SK-N-SH treated with all-trans-retinoic acid at 6 μM for 48 hours (cell line): Measurements from ENCODE around the gene ISOC2.

ENCODE experiments used
- ATAC-seq: fragments of 200-7000 bp; cut with Tn5 transposase; 3 replicates; pipeline ENCODE4 v1.9.1; 2020; ENCODE audit warnings: mild to moderate bottlenecking, moderate library complexity
- ARNTL ChIP-seq: fragments of 450-650 bp; formaldehyde crosslinking; IDR thresholded peaks from 2 replicates; pipeline ENCODE4 v1.5.0; 2020; ENCODE audit warnings: low read depth, mild to moderate bottlenecking, moderate library complexity, borderline replicate concordance
- BACH2 ChIP-seq: fragments of 250-450 bp; sonication (Bioruptor Pico); IDR thresholded peaks from 2 replicates; pipeline ENCODE4 v1.9.0; 2021; ENCODE audit warnings: mild to moderate bottlenecking, borderline replicate concordance
- CREB5 ChIP-seq: fragments of 250-450 bp; sonication (Bioruptor Pico); IDR thresholded peaks from 2 replicates; pipeline ENCODE4 v1.5.1; 2020; ENCODE audit warnings: low read depth, mild to moderate bottlenecking, moderate library complexity
- CSDC2 ChIP-seq: fragments of 250-450 bp; sonication (Bioruptor Pico); IDR thresholded peaks from 2 replicates; pipeline ENCODE4 v1.5.0; 2020; ENCODE audit warnings: mild to moderate bottlenecking, moderate library complexity
- ESRRG ChIP-seq: fragments of 250-450 bp; sonication (Bioruptor Pico); IDR thresholded peaks from 2 replicates; pipeline ENCODE4 v1.6.1; 2021; ENCODE audit warnings: mild to moderate bottlenecking
- GLIS3 ChIP-seq: fragments of 250-450 bp; sonication (Bioruptor Pico); IDR thresholded peaks from 2 replicates; pipeline ENCODE4 v1.5.0; 2020; ENCODE audit warnings: mild to moderate bottlenecking, moderate library complexity
- ISL1 ChIP-seq: fragments of 250-450 bp; sonication (Bioruptor Pico); IDR thresholded peaks from 2 replicates; pipeline ENCODE4 v2.1.2; 2022; ENCODE audit warnings: mild to moderate bottlenecking, moderate library complexity
- OSR1 ChIP-seq: fragments of 250-450 bp; sonication (Bioruptor Pico); IDR thresholded peaks from 2 replicates; pipeline ENCODE4 v1.8.0; 2022; ENCODE audit warnings: moderate library complexity, mild to moderate bottlenecking, inconsistent platforms
- POU6F1 ChIP-seq: fragments of 250-450 bp; sonication (Bioruptor Pico); IDR thresholded peaks from 2 replicates; pipeline ENCODE4 v1.8.0; 2021; ENCODE audit warnings: low read depth, mild to moderate bottlenecking, moderate library complexity, borderline replicate concordance
- PPARA ChIP-seq: fragments of 250-450 bp; sonication (Bioruptor Pico); IDR thresholded peaks from 2 replicates; pipeline ENCODE4 v1.5.0; 2020; ENCODE audit warnings: mild to moderate bottlenecking, borderline replicate concordance
- RARB ChIP-seq: fragments of 250-450 bp; sonication (Bioruptor Pico); IDR thresholded peaks from 2 replicates; pipeline ENCODE4 v1.8.0; 2021; ENCODE audit warnings: mild to moderate bottlenecking, moderate library complexity
- SNAI2 ChIP-seq: fragments of 250-450 bp; sonication (Bioruptor Pico); IDR thresholded peaks from 2 replicates; pipeline ENCODE4 v1.5.0; 2020; ENCODE audit warnings: mild to moderate bottlenecking, moderate library complexity
- TOX ChIP-seq: fragments of 250-450 bp; sonication (Bioruptor Pico); IDR thresholded peaks from 2 replicates; pipeline ENCODE4 v1.8.0; 2021; ENCODE audit warnings: mild to moderate bottlenecking, moderate library complexity, borderline replicate concordance
- TSHZ2 ChIP-seq: fragments of 250-450 bp; sonication (Bioruptor Pico); IDR thresholded peaks from 2 replicates; pipeline ENCODE4 v1.5.0; 2020; ENCODE audit warnings: mild to moderate bottlenecking, moderate library complexity
- ZC3H10 ChIP-seq: fragments of 250-450 bp; sonication (Bioruptor Pico); IDR thresholded peaks from 2 replicates; pipeline ENCODE4 v1.5.1; 2021; ENCODE audit warnings: mild to moderate bottlenecking, moderate library complexity
- ZFP3 ChIP-seq: fragments of 250-450 bp; sonication (Bioruptor Pico); IDR thresholded peaks from 2 replicates; pipeline ENCODE4 v1.5.0; 2020; ENCODE audit warnings: mild to moderate bottlenecking, moderate library complexity
- ZFP30 ChIP-seq: fragments of 450-650 bp; formaldehyde crosslinking; IDR thresholded peaks from 2 replicates; pipeline ENCODE4 v1.5.0; 2022; ENCODE audit warnings: mild to moderate bottlenecking, moderate library complexity
- ZNF565 ChIP-seq: fragments of 450-650 bp; formaldehyde crosslinking; conservative IDR thresholded peaks from 2 replicates; pipeline ENCODE4 v1.5.0; 2020; ENCODE audit warnings: low read depth, mild to moderate bottlenecking, moderate library complexity
- ZNF70 ChIP-seq: fragments of 450-650 bp; formaldehyde crosslinking; IDR thresholded peaks from 2 replicates; pipeline ENCODE4 v1.5.0; 2020; ENCODE audit warnings: mild to moderate bottlenecking, moderate library complexity
- TF ChIP-seq, protein P1 (sequence below): fragments of 250-450 bp; sonication (Bioruptor Pico); IDR thresholded peaks from 2 replicates; pipeline ENCODE4 v1.5.1; 2021; ENCODE audit warnings: mild to moderate bottlenecking, moderate library complexity

Gene ISOC2

GRCh38 chr19:55464662-55465054 lies 3.2 kb upstream of the ISOC2 start, which contains the start of gene C19orf85:
C19orf85 (minus strand) TSS chr19:55464751; CDS start chr19:55464554, 197 bp downstream.
- TF ChIP-seq TSHZ2 (CRISPR knock-in tag) (no peak), RARB (CRISPR knock-in tag) (no peak), ZNF565 (CRISPR knock-in tag) (no peak), ZFP30 (no peak), ZNF70 (CRISPR knock-in tag) (no peak), TOX (no peak)
- no peak for ATAC-seq

DNA sequence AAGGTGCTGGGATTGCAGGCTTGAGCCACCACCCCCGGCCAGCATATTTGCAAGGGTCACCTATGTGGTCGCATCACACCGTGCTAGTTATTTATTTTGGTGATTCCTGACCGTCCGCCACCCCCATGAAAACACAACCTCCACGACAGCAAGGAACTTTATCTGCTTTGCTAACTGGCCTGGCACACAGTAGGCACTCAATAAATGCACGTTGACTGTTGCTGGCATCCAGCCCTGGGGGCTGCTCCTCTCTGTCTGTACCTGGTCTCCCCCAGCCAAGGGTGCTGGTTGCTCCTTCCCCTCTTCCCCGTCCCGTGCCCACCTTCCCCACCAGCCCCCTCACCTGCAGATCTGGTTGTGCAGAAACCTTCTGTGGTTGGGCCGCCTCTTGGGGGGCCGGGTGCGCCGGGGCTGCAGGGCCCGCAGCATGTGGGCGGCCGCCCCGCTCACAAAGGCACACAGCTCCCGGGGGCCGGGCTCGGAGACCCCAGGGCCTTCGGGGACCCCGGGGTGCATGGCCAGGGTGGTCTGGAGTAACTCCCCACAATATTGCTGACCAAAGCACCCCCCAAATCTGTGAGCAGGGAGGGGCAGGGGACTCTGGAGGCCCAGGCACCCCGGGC lies 2.7 kb upstream of the ISOC2 start:
- no peak for ATAC-seq
- TF ChIP-seq ZFP3 (CRISPR knock-in tag) = no peak
- TF ChIP-seq ZFP30 = no peak
- TF ChIP-seq TSHZ2 (CRISPR knock-in tag) = no peak
- no peak for TF ChIP-seq ZNF70 (CRISPR knock-in tag)
- TF ChIP-seq RARB (CRISPR knock-in tag) = no peak
- no peak for TF ChIP-seq POU6F1
- TF ChIP-seq OSR1 (CRISPR knock-in tag) = no peak
- no peak for TF ChIP-seq CSDC2 (CRISPR knock-in tag)
- TF ChIP-seq, protein P1, sequence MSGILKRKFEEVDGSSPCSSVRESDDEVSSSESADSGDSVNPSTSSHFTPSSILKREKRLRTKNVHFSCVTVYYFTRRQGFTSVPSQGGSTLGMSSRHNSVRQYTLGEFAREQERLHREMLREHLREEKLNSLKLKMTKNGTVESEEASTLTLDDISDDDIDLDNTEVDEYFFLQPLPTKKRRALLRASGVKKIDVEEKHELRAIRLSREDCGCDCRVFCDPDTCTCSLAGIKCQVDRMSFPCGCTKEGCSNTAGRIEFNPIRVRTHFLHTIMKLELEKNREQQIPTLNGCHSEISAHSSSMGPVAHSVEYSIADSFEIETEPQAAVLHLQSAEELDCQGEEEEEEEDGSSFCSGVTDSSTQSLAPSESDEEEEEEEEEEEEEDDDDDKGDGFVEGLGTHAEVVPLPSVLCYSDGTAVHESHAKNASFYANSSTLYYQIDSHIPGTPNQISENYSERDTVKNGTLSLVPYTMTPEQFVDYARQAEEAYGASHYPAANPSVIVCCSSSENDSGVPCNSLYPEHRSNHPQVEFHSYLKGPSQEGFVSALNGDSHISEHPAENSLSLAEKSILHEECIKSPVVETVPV (CRISPR knock-in tag) = no peak
- no peak for TF ChIP-seq TOX
- TF ChIP-seq ARNTL = no peak
- no peak for TF ChIP-seq SNAI2 (CRISPR knock-in tag)
- TF ChIP-seq ZC3H10 = no peak
- no peak for TF ChIP-seq ISL1 (CRISPR knock-in tag)
- TF ChIP-seq PPARA (CRISPR knock-in tag) = no peak
- no peak for TF ChIP-seq ESRRG (CRISPR knock-in tag)

GRCh38 chr19:55463583-55464031 lies 2.2 kb upstream of the ISOC2 start:
- TF ChIP-seq POU6F1 = no peak
- TF ChIP-seq CREB5 (CRISPR knock-in tag) = no peak
- TF ChIP-seq ZFP30 = no peak
- no peak for TF ChIP-seq TSHZ2 (CRISPR knock-in tag)
- TF ChIP-seq PPARA (CRISPR knock-in tag) = no peak
- no peak for TF ChIP-seq RARB (CRISPR knock-in tag)
- TF ChIP-seq ESRRG (CRISPR knock-in tag) = no peak
- no peak for TF ChIP-seq BACH2 (CRISPR knock-in tag)
- no peak for TF ChIP-seq TOX
- TF ChIP-seq GLIS3 (CRISPR knock-in tag) = no peak
- TF ChIP-seq, all 23 proteins: peak for 0
- no peak for ATAC-seq
